Medulla oblongata (tissue), 1 donor: ENCODE measurements around the gene MMP11.
A peak's percentile ranks its signal among the peaks of the same experiment; 100 is the strongest.

ENCODE experiments used
- DNase-seq: peaks from one replicate; pipeline ENCODE4 v3.0.0-alpha.2; 2015; ENCODE audit errors: extremely low spot score

The MMP11 gene

DNA sequence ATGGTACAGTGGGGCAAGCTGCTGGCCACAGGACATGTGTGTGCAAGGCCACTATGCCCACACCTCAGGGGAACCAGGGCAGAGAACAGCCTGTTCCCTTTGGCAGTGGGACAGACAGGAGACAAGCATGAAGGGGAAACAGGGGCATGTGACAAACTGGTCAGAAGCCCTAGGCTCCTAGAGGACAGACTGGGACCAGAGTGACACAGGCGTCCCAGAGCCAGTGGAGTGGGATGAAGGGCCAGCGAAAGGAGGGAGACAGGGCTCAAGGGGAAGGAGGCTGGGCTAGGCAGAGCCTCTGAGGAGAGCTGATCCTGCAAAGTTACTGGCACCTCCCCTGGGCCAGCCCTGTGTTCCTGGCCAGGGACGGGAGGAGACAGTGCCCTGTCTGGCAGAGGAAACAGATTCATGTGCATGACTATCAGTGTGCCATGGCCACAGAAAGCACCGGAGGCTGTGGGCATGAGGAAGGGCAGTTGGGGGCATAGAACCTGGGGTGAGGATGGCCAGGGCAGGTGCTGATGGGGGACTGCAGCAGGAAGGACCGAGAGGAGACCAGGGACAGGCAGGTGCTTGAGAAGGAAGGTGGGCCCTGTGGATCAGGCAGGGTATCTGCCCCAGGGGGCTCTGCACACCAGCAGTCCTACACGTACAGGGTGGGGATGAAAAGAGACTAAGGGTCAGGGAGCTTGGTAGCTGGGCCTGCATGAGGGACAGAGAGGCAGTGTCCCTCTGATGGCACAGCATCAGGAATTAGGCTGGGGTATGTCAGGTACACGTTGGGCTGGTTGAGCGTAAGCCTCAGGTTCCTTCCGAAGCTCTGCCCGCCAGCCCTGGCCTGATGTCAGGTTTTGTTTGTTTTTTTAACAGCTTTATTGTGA is 56.4 kb downstream of the MMP11 start:
- peak; percentile 68 for DNase-seq

GRCh38 chr22:23829845-23830372 is 57.3 kb downstream of the MMP11 start:
- DNase-seq, result no peak

DNA sequence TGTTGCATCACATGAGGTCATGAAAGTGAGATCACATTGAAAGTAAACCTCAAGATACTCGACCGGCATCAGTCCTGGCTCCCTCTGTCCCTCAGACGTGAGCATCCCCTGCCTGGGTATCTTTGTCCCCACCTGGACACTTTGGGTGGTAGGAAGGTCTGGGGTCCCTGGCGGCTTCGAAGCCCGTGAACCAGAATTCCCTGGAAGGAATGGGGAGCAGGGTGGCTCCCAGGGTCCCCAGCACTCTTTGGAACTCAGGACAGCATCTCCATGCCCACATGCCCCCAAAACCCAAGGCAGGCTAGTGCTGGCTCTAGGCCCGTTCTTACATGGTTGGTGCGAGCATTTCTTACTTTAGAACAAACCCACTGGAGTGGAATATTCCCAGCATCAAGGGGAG is 58.6 kb downstream of the MMP11 start:
- no peak for DNase-seq

DNA sequence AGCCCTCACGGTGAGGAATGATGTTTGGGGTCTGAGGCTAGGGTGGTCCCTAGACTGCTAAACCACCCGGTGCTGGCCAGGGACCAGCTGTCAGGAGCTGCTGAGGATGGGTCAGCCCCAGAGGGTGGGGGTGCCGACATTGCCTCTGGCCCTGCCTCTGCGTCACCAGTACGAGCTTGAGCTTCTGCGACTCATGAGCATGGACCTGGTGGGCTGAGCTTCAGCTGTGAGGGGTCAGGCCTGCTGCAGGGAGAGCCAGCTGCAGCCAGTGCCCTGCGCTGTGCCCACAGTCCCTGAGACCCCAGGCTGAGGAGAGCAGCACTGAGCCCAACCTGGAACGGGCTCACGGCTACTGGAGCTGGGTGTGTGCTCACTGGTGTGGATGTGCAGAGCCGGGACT is 59.1 kb downstream of the MMP11 start:
- DNase-seq, result no peak

- DNase-seq, result no peak
Observed at GRCh38 chr22:23832226-23833016, 59.8 kb downstream of the MMP11 start.

GRCh38 chr22:23833017-23833751 is 60.5 kb downstream of the MMP11 start:
- no peak for DNase-seq
